ENCODE results near the gene CORO6. TPM values are rescaled to one million over a fixed set of nuclear protein-coding genes. Genes with fewer than 3 reads are reported as not detected.

The CORO6 gene
- total RNA-seq, 1 experiment from 2014 or later: 2.3 TPM

DNA sequence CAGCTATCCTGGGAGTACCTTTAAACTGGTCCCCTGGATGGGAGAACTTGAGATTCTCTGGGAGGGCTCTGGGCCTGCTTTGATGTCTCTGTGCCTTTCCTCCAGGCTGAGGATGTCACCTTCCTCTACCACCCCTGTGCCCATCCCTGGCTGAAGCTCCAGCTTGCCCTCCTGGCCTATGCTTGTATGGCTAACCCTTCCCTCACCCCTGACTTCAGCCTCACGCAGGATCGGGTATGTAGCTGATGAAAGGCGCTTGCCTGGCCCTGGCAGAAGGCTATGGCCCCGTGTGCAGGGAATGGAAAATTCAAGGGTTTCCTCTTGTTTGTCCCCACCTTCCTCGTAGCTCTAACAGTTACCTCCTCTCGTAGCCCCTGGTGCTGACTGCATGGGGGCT is 51.2 kb downstream of the CORO6 start:
- no peak overlapping the region for H2BK12ac ChIP-seq (ENCODE audit: insufficient read length, low read depth, low read length)
- no peak for DNase-seq

More for the DNA sequence above, 51.2 kb downstream of the CORO6 start:
- Mint-ChIP-seq H3K36me3 (ENCODE audit: insufficient read depth in 1 of 3, low read depth in 3 of 3) (peaks cover 10 to 33% (median 25%) of the 10 kb centered on the region in 3 experiments; a peak in 6 of 7 replicates), H3K27me3 (ENCODE audit: low read depth) (peaks cover 21% of the 10 kb centered on the region), H3K4me1 (peaks cover 8 to 15% of the 10 kb centered on the region in 2 experiments), H3K4me3 (no peak overlapping the region), H3K27ac (no peak overlapping the region), H3K9me3 (no peaks in the 10 kb centered on the region; a peak in 1 of 5 replicates)
- Histone ChIP-seq H4K91ac (ENCODE audit: insufficient read length, low read depth, low read length) (no peak overlapping the region), H4K20me1 (ENCODE audit: control insufficient read depth, insufficient read depth, insufficient read length) (peaks cover 1% of the 10 kb centered on the region), H3K14ac (ENCODE audit: insufficient read depth, low read length) (no peak overlapping the region), H2BK15ac (ENCODE audit: low read depth, low read length) (no peak overlapping the region), H2BK20ac (ENCODE audit: low read depth, low read length, poor library complexity, severe bottlenecking) (no peak overlapping the region), H3K4ac (ENCODE audit: low read depth, low read length) (no peak overlapping the region), H2BK5ac (ENCODE audit: insufficient read length, low read length) (no peak overlapping the region), H3K4me2 (ENCODE audit: insufficient read depth, insufficient read length, low read length) (no peak overlapping the region), H3K18ac (ENCODE audit: insufficient read length, low read depth, low read length) (no peak overlapping the region), H3K79me1 (ENCODE audit: insufficient read depth, low read depth, low read length, poor library complexity, severe bottlenecking) (no peaks in the 10 kb centered on the region), H3K23ac (ENCODE audit: insufficient read length, low read depth, low read length) (no peak overlapping the region), H3K79me2 (ENCODE audit: insufficient read depth, low read length) (no peaks in the 10 kb centered on the region), H4K8ac (replicated peaks; ENCODE audit: insufficient read length, low read depth, low read length) (no peak overlapping the region), H3T11ph (ENCODE audit: low read length) (no peak overlapping the region), H2AFZ (ENCODE audit: low read length) (no peak overlapping the region), H3K27me3 (ENCODE audit: insufficient read depth, low read length) (no peaks in the 10 kb centered on the region; the same call in 1 of the 2 replicates), H3K4me1 (ENCODE audit: insufficient read depth, low read length) (no peaks in the 10 kb centered on the region), H3K56ac (ENCODE audit: insufficient read length, low read depth, low read length) (no peak overlapping the region), H2AK5ac (ENCODE audit: insufficient read length, low read length) (no peak overlapping the region), H3K9me3 (ENCODE audit: control insufficient read depth, low read depth, low read length) (no peaks in the 10 kb centered on the region), H3K27ac (ENCODE audit: insufficient read length, low read depth, low read length) (no peak overlapping the region), H3K23me2 (ENCODE audit: insufficient read length, low read depth, low read length, poor library complexity, severe bottlenecking) (peaks cover 23% of the 10 kb centered on the region), H2BK120ac (ENCODE audit: low read depth, low read length, poor library complexity, severe bottlenecking) (no peak overlapping the region), H3K9ac (ENCODE audit: extremely low read depth, insufficient read length, low read length) (no peak overlapping the region), H4K5ac (ENCODE audit: insufficient read length, low read depth, low read length) (no peak overlapping the region)
- no CpG with 5 or more reads among the region's 6 CpGs for WGBS (ENCODE audit: extremely low coverage, insufficient read length, low lambda C conversion rate)
- TF ChIP-seq, protein P1, sequence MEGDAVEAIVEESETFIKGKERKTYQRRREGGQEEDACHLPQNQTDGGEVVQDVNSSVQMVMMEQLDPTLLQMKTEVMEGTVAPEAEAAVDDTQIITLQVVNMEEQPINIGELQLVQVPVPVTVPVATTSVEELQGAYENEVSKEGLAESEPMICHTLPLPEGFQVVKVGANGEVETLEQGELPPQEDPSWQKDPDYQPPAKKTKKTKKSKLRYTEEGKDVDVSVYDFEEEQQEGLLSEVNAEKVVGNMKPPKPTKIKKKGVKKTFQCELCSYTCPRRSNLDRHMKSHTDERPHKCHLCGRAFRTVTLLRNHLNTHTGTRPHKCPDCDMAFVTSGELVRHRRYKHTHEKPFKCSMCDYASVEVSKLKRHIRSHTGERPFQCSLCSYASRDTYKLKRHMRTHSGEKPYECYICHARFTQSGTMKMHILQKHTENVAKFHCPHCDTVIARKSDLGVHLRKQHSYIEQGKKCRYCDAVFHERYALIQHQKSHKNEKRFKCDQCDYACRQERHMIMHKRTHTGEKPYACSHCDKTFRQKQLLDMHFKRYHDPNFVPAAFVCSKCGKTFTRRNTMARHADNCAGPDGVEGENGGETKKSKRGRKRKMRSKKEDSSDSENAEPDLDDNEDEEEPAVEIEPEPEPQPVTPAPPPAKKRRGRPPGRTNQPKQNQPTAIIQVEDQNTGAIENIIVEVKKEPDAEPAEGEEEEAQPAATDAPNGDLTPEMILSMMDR (conservative IDR thresholded peaks at IDR 0.05): no peak
